H1 (cell line): ENCODE measurements around the gene MEIOB.

ENCODE experiments used
- EP300 ChIP-seq, 2 experiments: IDR thresholded peaks; 1 replicate in 1 of 2; 2 replicates in 1 of 2; pipeline ENCODE4 v1.6.1; 2011 to 2012; ENCODE audit warnings: low read depth in 2 of 2, low read length in 2 of 2, mild to moderate bottlenecking in 2 of 2, borderline replicate concordance in 1 of 2, inconsistent platforms in 1 of 2, moderate library complexity in 1 of 2
- POLR2A ChIP-seq, 2 experiments: IDR thresholded peaks; 1 replicate in 1 of 2; 2 replicates in 1 of 2; pipeline ENCODE4 v1.6.1; 2011; ENCODE audit warnings: low read depth in 2 of 2, low read length in 2 of 2, mild to moderate bottlenecking in 2 of 2; ENCODE audit errors: control extremely low read depth in 1 of 2
- RAD21 ChIP-seq, 2 experiments: IDR thresholded peaks in 1 of 2; conservative IDR thresholded peaks in 1 of 2; 2 replicates each; pipeline ENCODE4 v1.6.1; 2011; ENCODE audit warnings: low read depth in 2 of 2, low read length in 2 of 2, improper control_type of control experiment in 1 of 2, inconsistent platforms in 1 of 2, mild to moderate bottlenecking in 1 of 2, moderate library complexity in 1 of 2
- RFX5 ChIP-seq: IDR thresholded peaks from 2 replicates; pipeline ENCODE4 v1.6.1; 2011; ENCODE audit warnings: low read depth, low read length, improper control_type of control experiment, borderline replicate concordance
- SIX5 ChIP-seq: IDR thresholded peaks from 2 replicates; pipeline ENCODE4 v1.6.1; 2011; ENCODE audit warnings: mild to moderate bottlenecking, low read depth, low read length
- TEAD4 ChIP-seq: IDR thresholded peaks from 2 replicates; pipeline ENCODE4 v1.6.1; 2012; ENCODE audit warnings: low read depth, low read length, inconsistent platforms, mixed read lengths
- TF ChIP-seq, protein P1 (sequence below), 3 experiments: IDR thresholded peaks; 1 replicate in 2 of 3; 2 replicates in 1 of 3; pipeline versions ENCODE4 v1.5.1 to v1.6.1; 2011; ENCODE audit warnings: low read length in 3 of 3, mild to moderate bottlenecking in 3 of 3, inconsistent platforms in 2 of 3, low read depth in 1 of 3, moderate library complexity in 1 of 3; ENCODE audit not compliant: insufficient read depth in 1 of 3; ENCODE audit errors: control extremely low read depth in 1 of 3
- TF ChIP-seq, protein P2 (sequence below): IDR thresholded peaks from 2 replicates; pipeline ENCODE4 v1.6.1; 2012; ENCODE audit warnings: inconsistent platforms

- TF ChIP-seq SIX5 (no peak), POLR2A (IDR thresholded peaks at IDR 0.05; ENCODE audit: control extremely low read depth in 1 of 2, low read depth in 2 of 2, low read length in 2 of 2) (no peak), RFX5 (no peak), EP300 (IDR thresholded peaks at IDR 0.05; ENCODE audit: borderline replicate concordance in 1 of 2, low read depth in 2 of 2, low read length in 2 of 2) (no peak), RAD21 (IDR thresholded peaks at IDR 0.05 in 1 of 2, conservative IDR thresholded peaks at IDR 0.05 in 1 of 2; ENCODE audit: low read depth in 2 of 2, low read length in 2 of 2) (no peak), TEAD4 (no peak)
- TF ChIP-seq, protein P1, sequence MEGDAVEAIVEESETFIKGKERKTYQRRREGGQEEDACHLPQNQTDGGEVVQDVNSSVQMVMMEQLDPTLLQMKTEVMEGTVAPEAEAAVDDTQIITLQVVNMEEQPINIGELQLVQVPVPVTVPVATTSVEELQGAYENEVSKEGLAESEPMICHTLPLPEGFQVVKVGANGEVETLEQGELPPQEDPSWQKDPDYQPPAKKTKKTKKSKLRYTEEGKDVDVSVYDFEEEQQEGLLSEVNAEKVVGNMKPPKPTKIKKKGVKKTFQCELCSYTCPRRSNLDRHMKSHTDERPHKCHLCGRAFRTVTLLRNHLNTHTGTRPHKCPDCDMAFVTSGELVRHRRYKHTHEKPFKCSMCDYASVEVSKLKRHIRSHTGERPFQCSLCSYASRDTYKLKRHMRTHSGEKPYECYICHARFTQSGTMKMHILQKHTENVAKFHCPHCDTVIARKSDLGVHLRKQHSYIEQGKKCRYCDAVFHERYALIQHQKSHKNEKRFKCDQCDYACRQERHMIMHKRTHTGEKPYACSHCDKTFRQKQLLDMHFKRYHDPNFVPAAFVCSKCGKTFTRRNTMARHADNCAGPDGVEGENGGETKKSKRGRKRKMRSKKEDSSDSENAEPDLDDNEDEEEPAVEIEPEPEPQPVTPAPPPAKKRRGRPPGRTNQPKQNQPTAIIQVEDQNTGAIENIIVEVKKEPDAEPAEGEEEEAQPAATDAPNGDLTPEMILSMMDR (IDR thresholded peaks at IDR 0.05; ENCODE audit: control extremely low read depth in 1 of 3, insufficient read depth in 1 of 3, low read depth in 1 of 3, low read length in 3 of 3), result no peak
- TF ChIP-seq, protein P2, sequence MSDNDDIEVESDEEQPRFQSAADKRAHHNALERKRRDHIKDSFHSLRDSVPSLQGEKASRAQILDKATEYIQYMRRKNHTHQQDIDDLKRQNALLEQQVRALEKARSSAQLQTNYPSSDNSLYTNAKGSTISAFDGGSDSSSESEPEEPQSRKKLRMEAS, result no peak
Observed at GRCh38 chr16:1794908-1795666, 76.9 kb downstream of the MEIOB start.
